NOMO-1 treated with DMSO at 0.1 percent for 48 hours (cell line): ENCODE data around the gene RNF223.

ENCODE experiments used
- DNase-seq: peaks from one replicate; lab custom pipeline; 2025; ENCODE audit not compliant: unreplicated experiment; lab: John Stamatoyannopoulos, UW

RNF223 gene

DNA sequence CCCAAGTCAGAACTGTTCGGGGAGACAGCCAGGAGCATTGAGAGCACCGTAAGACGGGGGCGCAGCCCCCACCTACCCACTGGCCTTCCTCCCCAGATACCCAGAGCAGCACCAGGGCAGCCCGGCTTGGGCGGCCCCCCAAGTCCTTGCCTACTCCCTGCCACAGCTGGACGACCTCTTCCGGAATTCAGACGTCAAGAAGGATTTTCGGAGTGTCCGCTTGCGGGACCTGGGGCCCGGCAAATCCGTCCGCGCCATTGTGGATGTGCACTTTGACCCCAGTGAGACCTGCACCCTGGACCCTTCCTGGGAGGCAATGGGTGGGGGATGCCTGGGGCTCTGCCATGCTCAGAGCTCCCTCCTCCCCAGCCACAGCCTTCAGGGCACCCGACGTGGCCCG is 26.7 kb downstream of the RNF223 start:
- no peak for DNase-seq

DNA sequence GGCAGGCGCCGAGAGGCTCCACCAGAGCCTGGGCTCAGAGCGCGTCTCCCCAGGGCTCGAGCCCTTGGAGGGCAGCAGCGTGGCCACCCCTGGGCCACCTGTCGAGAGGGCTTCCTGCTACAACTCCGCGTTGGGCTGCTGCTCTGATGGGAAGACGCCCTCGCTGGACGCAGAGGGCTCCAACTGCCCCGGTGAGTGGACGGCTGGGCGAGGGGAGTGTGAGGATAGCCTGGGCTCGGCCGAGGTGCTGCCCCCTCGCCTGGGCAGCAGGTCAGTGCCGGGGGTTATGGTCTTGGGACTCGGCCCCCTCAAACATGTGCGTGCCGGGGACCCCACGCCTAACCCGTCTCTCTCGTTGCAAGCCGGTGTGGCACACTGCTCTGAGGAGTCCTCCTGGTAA is 27.3 kb downstream of the RNF223 start:
- DNase-seq, result no peak

DNA sequence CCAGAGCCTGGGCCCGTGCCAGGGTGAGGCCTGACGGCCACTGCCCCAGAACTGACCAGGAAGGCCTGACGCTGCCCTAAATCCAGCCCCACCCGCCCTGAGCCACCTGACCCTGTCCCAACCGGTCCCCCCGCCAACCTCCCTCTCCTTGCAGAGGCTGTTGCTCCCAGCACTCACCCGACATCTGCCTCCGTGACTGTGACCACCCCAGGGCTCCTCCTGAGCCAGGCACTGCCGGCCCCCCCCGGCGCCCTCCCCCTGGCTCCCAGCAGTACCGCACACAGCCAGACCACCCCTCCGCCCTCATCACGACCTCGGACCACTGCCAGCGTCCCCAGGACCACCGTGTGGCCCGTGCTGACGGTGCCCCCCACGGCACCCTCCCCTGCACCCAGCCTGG is 27.9 kb downstream of the RNF223 start:
- no peak for DNase-seq

DNA sequence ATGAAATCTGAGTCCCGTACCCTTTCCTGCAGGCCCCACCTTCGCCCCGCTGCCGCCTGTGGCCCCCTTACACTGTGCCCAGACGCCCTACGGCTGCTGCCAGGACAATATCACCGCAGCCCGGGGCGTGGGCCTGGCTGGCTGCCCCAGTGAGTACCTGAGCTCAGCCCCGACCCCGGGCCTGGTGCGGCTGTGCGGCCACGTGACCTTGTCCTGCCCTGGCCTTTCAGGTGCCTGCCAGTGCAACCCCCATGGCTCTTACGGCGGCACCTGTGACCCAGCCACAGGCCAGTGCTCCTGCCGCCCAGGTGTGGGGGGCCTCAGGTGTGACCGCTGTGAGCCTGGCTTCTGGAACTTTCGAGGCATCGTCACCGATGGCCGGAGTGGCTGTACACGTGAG is 29.0 kb downstream of the RNF223 start:
- DNase-seq, result no peak

DNA sequence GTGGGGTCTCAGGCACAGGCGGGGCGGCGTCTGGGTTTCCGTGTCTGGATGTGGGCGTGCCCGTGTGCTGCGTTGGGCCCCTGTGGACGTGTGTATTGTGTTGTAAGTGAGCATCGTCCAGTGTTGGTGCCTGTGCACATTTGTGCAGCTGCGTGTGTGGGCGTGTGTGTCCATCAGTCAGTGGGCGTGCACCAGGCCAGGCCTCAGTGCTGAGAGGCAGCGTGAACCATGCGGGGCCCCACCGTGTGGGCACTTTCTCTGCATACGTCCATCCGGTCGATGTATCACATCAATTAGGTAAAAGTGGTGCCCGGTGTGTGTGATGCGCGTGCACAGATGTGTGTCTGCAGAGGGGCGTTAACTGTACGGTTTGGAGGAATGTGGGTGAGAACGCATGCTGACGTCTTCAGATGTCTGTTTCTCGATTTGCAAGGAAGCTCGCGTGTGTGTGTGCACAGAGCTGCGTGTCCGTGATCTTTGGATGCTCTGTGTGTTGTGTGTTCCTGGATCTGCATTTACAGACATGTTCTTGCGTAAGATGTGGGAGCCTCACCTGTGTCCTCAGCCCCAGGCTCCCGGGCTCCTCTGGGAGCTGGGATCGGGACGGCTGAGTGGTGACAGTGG is 29.5 kb downstream of the RNF223 start:
- DNase-seq, result no peak

DNA sequence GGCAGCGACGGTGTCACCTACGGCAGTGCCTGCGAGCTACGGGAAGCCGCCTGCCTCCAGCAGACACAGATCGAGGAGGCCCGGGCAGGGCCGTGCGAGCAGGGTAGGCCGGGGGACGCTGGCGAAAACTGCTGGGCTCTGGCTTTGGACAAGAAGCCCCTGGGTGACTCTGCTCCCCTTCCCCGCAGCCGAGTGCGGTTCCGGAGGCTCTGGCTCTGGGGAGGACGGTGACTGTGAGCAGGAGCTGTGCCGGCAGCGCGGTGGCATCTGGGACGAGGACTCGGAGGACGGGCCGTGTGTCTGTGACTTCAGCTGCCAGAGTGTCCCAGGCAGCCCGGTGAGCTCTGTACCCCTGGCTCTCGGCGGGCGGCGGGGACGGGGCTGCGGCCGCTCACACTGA is 30.2 kb downstream of the RNF223 start:
- DNase-seq, result no peak

DNA sequence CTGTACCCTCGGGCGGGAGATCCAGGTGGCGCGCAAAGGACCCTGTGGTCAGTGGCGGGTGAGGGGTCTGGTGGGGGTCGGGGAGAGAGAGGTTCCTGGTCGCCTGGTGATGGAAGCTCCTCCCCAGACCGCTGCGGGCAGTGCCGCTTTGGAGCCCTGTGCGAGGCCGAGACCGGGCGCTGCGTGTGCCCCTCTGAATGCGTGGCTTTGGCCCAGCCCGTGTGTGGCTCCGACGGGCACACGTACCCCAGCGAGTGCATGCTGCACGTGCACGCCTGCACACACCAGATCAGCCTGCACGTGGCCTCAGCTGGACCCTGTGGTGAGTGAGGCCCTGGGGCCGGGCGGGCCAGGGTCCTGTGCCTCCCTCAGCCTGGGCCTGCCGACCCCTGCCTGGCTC is 30.7 kb downstream of the RNF223 start:
- DNase-seq, result no peak

DNA sequence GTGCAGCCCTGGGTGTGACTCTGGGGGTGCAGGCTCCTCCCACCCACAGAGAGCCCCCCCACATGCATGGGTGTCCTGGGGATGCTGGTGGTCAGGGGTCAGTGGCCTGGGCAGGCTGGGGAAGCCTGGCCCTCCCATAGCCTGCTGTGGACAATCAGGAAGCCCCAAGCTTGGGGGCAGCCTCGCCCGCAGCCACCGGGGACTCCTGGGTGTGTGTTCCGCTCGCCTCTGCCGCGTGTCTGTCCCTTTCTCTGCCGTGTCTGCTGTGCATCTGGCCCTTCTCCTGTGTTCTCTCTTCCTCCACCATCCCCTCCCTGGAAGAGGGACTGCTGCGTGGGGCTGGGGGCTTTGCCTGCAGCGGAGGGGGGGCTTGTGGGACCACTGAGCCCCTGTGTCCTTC is 31.3 kb downstream of the RNF223 start:
- DNase-seq, result no peak

DNA sequence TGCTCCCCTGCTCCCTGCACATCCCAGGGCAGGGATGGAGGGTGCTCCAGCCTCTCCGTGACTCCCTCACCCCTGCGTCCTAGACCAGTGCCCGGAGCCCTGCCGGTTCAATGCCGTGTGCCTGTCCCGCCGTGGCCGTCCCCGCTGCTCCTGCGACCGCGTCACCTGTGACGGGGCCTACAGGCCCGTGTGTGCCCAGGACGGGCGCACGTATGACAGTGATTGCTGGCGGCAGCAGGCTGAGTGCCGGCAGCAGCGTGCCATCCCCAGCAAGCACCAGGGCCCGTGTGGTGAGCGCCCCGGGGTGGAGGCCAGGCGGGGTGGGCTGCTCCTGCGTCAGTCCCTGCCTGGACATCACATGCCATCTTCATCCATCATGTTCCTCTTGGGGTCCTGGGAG is 32.2 kb downstream of the RNF223 start:
- no peak for DNase-seq

DNA sequence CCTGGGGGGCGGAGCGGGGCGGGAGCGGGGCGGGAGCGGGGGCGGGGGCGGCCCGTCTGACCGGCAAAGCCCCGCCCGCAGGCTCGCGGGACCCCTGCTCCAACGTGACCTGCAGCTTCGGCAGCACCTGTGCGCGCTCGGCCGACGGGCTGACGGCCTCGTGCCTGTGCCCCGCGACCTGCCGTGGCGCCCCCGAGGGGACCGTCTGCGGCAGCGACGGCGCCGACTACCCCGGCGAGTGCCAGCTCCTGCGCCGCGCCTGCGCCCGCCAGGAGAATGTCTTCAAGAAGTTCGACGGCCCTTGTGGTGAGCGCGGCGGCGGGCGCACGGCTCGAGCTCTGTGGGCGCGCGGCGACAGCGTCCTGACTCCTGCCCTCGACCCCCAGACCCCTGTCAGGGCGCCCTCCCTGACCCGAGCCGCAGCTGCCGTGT is 33.0 kb downstream of the RNF223 start:
- no peak for DNase-seq

DNA sequence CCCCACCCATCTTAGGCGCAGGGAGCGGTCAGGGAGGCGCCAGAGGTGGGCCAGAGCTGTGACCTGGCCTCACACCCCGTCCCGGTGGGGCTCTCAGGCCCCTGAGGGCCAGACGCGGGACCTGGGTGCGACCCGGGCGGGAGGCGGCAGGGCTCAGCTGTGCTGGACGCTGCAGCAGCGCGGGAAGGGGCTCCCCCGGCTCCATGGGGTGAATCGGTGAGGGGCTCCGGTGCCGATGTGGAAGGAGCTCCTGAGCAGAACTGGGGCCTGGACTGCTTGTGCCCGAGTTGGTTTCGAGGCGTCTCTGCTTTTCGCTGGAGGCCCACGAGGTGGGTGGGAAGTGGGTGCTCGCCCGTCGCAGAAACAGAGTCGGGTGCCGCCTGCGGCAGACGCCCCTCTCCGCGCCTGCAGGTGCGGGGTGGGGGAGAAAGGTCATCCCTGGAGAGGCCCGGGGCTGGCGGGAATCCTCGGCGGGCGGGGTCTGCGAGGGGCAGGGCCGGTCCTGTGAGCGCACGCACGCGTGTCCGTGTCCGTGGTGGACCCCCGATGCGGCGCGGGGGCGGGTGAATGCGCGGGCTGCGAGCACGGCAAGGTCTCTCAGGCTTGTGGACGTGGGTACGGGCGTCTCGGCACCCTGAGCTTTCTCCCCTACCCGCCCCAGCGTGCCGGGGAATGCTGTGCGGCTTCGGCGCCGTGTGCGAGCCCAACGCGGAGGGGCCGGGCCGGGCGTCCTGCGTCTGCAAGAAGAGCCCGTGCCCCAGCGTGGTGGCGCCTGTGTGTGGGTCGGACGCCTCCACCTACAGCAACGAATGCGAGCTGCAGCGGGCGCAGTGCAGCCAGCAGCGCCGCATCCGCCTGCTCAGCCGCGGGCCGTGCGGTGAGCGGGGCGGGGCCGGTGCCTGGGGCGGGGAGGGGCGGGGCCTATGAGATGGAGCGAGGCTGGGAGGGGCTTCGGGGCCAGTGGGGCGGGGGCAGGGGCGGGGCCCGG is 33.8 kb downstream of the RNF223 start:
- DNase-seq, result peak; percentile 43

DNA sequence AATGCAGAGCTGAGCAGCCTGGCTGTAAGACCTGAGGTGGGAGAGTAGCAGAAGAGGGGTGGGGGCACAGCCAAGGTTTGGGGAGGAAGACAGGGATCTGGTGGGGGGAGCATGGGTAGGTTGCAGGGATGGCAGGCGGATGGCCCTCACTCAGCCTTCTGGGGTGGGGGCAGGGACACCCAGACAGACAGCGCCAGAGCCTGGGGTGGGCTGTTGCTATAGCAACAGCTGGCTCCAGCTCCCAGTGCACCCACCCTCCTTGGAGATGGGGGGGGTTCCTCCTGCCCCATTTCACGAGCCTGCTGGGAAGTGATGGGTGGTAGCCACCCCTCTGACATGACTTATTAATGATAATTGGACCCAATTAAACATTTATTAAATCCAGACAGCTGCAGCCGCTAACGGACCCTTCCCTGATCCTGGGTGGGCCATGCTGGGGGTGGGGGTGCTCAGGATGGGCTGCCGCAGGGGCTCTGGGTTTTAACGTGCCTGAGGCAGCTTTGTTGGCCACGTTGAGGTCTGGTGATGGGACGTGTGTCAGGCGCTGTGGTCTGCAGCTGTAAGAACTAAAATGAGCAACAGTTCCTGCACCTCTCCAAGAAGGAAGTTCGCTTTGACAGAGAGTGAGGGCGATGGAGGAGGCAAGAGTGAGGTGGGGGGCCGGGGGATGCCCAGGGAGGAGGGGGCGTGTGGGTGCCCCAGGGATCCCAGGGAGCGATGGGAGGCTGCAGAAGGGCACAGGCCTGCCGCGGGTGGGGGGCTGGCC is 34.8 kb downstream of the RNF223 start:
- DNase-seq, result peak; percentile 57

DNA sequence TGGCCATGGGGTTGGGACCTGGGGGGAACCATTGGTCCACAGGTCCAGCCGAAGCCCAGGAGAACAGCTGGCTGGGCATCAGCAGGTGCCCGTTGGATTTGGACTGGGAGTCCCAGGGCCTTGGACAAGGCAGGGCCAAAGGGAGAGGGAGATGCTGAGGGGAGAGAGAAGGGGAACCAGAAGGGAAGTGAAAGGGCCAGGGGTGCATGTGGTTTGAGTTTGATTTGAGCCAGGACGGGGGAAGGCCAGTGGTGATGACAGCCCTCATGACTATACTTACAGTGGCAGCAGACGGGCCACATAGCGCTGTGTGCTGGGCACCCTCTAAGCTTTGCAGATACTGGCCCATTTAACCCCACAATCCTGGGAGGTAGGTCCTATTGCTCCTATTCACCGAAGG is 35.4 kb downstream of the RNF223 start:
- DNase-seq, result peak; percentile 91

DNA sequence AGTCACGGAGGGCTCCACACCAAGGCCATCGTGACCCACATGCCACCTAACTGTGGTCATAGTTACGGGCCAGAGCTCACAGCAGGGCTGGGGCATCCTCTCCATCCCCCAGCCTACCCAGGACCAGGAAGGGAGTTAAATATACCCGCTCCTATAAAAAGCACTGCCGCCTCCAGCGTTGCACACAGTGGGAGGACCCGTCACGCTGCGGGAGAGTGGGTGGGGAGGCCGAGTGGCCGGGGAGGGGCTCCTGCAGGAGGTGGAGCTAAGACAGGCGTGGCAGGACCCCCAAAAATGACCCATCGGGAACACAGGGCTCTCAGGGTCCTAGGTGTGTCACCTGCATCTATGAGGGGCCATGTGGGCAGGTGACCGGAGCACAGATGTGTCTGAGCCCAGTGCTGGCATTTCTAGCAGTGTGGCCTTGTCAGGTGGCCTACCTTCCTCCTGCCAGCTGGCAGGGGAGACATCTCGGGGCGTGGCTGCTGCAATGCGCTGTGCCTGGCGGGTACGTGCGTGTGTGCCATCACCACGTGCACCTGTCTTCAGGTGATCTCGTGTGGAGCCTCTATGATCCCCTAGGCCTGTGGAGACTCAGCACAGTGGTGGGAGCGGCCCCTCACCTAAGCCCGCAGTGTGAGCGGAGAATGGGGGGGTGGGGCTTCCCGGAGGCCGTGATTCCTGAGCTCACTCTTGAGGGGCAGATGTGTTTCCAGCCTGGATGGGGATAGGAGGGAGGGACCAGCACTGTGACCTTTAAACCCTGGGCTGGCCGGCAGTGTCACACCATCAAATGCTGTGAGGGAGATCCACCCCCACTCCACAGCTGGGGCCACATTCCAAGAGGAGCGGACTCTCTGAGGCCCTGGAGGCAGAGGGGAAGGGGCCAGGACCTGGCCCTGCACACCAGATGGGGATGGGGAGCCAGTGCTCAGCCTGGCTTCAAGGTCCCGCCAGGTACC is 36.5 kb downstream of the RNF223 start:
- no peak for DNase-seq

DNA sequence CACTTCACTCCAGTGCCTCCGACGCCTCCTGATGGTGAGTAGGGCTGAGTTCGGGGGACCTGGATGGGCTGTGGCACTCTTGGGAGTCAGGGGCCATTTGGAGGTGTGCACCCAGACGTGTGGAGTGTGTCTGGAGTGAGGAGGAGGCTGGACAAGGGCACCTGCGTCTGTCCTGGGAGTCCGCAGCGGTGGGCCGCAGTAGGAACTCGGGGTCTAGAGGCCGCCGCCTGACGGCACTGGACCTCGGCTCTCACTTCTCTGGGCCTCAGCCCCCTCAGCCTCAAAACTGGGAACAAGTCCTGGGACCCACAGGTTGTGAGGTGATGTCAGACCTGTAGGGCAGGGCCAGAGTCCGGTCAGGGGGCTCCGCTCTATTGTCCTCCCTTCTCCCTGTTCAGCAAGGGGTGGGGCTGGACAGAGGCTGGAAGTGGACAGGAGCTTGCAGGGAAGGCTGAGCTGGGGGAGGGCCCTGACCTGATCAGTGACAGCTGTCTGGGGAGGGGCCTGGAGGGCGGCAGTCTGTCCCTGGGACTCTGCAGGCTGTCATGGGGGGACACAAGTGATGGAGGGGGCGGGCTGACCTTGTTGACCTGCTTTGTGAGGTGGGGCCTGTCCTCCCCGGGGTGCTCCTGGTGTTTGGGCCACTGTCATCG is 38.7 kb downstream of the RNF223 start:
- DNase-seq, result no peak

DNA sequence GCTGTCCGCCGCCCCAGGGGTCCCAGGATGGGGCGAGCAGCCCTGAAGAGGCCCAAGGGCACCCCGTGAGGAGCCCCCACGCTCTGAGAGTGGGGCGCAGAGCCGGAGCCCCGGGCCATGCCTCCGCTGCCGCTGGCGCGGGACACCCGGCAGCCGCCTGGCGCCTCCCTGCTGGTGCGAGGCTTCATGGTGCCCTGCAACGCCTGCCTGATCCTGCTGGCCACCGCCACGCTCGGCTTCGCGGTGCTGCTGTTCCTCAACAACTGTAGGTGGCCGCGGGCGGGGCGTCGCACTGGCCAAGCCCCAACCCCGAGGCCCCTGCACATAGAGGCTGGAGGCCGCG is 39.7 kb downstream of the RNF223 start:
- DNase-seq, result no peak

DNA sequence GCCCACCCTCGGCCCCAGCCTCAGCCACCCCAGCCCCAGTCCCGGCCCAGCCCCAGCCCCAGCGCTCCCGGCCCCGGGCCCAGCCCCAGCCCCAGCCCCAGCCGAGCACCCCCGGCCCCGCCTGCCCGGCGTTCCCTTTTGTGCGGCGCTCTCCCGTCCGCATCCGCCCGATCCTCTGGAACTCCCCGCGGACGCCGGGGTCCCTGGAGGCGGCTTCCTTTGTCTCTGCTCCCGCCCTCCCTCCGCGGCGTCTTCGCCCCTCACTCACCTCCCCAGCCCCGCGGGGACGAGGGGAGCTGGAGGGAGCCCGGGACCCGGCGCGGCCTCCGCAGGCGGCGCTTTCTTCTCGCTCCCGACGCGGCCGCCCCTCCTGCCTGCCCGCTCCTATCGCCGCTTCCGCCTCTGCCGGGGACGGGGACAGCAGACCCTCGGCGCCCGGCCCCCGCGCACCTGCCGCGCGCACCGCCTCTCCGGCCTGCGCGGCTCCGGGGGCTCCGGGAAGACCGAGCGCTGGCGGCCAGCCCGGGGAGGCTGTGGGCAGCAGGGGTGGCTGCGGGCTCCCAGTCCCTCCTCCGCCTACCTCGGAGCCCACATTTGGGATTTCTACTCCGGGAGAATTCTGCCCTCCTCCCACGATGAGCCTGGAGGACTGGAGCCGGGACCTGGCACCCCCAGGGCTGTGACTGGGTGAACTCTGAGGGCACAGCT is 40.2 kb downstream of the RNF223 start:
- no peak for DNase-seq

DNA sequence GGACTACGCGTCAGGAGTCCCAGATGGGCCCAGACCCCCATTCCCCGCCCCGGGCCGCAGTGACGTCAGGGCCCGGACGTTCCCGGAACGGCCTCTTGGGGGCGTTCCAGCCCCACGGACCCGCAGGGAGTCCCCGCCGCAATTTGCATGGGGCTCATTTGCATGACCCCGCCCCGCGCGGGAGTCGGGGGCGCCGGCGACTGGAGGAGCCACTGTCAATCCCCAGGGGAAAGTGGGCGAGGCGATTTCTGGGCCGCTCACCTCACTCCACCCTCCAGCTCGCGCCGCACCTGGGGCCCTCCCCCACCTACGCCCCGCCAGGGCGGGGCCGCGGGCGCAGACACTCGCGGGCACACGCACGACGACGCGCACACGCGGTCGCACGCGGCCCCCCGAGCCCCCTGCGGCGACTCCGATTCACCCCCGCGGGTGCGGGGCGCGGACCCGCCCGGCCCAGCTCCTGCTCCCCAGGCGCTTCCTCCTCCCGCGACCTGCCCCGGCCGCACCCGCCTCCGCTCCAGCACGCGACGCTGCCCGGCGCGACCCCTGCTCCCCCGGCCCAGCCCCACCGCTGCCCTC is 41.0 kb downstream of the RNF223 start:
- DNase-seq, result peak; percentile 76

DNA sequence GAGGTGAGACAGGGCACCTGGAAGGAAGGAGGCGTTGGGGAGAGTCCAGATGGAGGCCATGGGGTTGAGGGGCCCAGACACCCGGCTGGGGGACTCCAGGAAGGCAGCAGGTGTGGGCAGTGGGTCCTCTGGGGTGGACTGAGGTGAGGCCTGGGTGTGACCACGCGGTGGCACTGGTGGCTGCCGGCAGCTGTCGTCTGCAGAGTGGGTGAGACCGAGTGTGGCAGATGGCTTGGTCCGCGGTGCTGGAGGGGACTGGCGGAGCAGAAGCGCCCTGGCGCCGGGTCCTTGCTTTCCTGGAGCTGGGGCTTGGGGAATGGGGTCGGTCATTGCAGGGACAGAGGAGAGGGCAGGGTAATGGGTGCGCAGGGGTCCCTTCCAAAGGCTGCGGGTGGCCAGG is 41.7 kb downstream of the RNF223 start:
- DNase-seq, result no peak
